Pulmonary artery endothelial cell (primary cell): ENCODE measurements around the gene CLIP3. TPM values are rescaled to one million over a fixed set of nuclear protein-coding genes. Genes with fewer than 3 reads are reported as not detected.
"Not testable (repeated sequence)": the region's sequence is repeated elsewhere in the genome, so short reads cannot be mapped to it uniquely, and the experiment has no call there.

ENCODE experiments used
- DNase-seq: peaks from one replicate; pipeline ENCODE4 v3.0.0-alpha.2; 2011; ENCODE audit warnings: low read depth, low spot score
- total RNA-seq: library from RNA; depleted of rRNA; stranded (reverse); fragments of >200 nt; gene quantifications from 2 replicates; pipeline ENCODE4 v1.2.3, GENCODE V29; 2014

The CLIP3 gene
- 2.3 and 2.6 TPM in 2 replicates for total RNA-seq

- DNase-seq, result no peak
Measured at GRCh38 chr19:36032251-36033104, at the start of gene CLIP3. TSS of gene CLIP3 (minus strand) at chr19:36032873. CDS start at chr19:36032357, 516 bp downstream.

GRCh38 chr19:36081894-36082293 lies 49.2 kb upstream of the CLIP3 start:
- DNase-seq, result no peak

GRCh38 chr19:36081385-36081784 lies 48.7 kb upstream of the CLIP3 start:
- DNase-seq, result no peak

GRCh38 chr19:36079389-36079945 lies 46.8 kb upstream of the CLIP3 start:
- no peak for DNase-seq

GRCh38 chr19:36073121-36073876 lies 40.6 kb upstream of the CLIP3 start:
- no peak for DNase-seq

- DNase-seq, result no peak
Measured at GRCh38 chr19:36072081-36072480, 39.4 kb upstream of the CLIP3 start.

GRCh38 chr19:36068810-36069499 lies 36.3 kb upstream of the CLIP3 start:
- DNase-seq, result not testable (repeated sequence)

GRCh38 chr19:36067681-36068080 lies 35.0 kb upstream of the CLIP3 start:
- no peak for DNase-seq

- DNase-seq, result no peak
Measured at GRCh38 chr19:36064826-36065225, 32.2 kb upstream of the CLIP3 start.

- no peak for DNase-seq
Measured at GRCh38 chr19:36061367-36061766, 28.7 kb upstream of the CLIP3 start.

- DNase-seq, result peak; percentile 36
Measured at GRCh38 chr19:36060430-36060829, 27.8 kb upstream of the CLIP3 start.

GRCh38 chr19:36059180-36059910 lies 26.7 kb upstream of the CLIP3 start:
- DNase-seq, result no peak

GRCh38 chr19:36058481-36059179 lies 26.0 kb upstream of the CLIP3 start:
- no peak for DNase-seq

GRCh38 chr19:36054733-36055686 lies 22.3 kb upstream of the CLIP3 start, which contains the start of gene WDR62:
TSS of gene WDR62 (plus strand) at chr19:36054897. CDS start at chr19:36054972, 75 bp downstream.
- DNase-seq, result peak; percentile 66

GRCh38 chr19:36054119-36054732 lies 21.6 kb upstream of the CLIP3 start, which contains the start of gene THAP8:
TSS of gene THAP8 (minus strand) at chr19:36054285. CDS start at chr19:36054217, 68 bp downstream.
- peak; percentile 98 for DNase-seq

GRCh38 chr19:36051637-36052036 lies 19.0 kb upstream of the CLIP3 start:
- DNase-seq, result no peak

GRCh38 chr19:36051236-36051635 lies 18.6 kb upstream of the CLIP3 start:
- DNase-seq, result no peak

GRCh38 chr19:36049080-36049698 lies 16.5 kb upstream of the CLIP3 start:
- DNase-seq, result no peak
